GM18873 (cell line): ENCODE results near the gene STX4.

Experiments
- ATAC-seq: cut with Tn5 transposase; IDR thresholded peaks from one replicate; pipeline ENCODE4 v1.9.1; 2021; ENCODE audit warnings: mild to moderate bottlenecking, moderate library complexity, moderate number of reproducible peaks; ENCODE audit not compliant: unreplicated experiment, low FRiP score

The STX4 gene

DNA sequence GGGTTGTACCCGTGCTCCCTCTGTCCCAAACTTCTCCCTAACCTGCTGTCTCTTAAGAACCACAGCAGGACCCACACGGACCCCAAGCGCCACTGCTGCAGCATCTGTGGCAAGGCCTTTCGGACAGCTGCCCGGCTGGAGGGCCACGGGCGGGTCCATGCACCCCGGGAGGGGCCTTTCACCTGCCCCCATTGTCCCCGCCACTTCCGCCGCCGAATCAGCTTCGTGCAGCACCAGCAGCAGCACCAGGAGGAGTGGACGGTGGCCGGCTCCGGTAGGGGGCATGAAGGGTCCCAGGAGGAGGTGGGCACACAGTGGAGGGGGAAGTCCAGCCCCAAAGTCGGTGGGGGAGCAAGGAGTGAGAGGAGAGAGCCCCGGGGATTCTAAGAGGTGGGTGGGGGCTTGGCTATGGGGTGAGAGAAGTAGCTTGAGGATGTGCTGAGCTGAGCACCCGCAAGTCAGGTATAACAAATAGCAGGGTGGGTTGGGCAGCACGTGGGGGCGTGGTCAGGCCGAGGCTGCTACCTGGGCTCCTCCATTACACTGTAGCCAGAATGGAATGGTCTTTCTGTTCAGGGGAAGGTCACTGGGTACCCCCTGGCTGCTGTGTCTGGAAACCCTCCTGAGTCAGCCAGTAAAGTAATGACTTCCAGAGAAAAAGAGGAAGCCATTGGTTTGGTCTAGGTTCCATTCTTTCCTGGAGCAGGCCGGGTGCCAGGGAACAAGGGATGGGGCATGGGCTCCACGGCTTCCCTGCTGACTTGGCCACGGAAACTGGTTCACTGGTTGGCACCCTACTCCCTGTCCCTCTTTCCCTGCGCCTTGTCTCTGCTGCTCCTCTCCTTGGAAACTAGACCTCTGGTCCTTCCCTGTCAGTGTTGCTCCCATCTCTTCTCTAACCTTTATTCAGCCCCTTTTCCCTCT, 48.3 kb downstream of the STX4 start:
- ATAC-seq, result no peak

DNA sequence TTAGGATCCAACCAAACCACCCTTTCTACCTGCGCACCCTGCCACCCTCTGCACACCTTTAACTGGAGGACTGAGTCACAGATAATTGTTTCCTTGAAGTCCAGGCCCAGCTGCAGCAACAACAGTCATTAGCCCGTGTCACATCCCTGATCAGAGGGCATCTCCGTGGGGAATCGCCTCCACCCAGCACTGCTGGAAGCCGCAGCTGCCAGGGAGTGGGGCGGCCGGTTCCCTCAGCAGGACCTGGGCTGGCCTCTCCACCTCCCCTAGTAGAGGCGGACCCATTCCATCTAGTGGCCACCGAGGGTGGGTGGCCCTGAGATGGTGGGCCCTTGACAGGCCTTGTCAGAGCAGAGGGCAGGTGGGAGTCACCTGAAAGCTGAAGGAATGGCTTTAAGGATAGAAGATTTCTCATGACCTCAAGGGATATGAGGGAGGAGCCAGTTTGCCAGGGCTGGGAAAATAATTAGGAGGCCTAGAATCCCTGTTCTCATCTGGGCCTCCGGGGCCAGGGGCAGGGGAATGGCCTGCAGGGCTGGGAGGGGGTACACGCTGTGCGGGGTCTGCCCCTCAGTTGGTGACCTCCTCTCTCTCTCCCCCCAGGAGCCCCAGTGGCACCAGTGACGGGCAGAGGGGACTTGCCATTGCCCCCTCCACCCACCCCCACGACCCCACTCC, 49.1 kb downstream of the STX4 start:
- ATAC-seq, result no peak

DNA sequence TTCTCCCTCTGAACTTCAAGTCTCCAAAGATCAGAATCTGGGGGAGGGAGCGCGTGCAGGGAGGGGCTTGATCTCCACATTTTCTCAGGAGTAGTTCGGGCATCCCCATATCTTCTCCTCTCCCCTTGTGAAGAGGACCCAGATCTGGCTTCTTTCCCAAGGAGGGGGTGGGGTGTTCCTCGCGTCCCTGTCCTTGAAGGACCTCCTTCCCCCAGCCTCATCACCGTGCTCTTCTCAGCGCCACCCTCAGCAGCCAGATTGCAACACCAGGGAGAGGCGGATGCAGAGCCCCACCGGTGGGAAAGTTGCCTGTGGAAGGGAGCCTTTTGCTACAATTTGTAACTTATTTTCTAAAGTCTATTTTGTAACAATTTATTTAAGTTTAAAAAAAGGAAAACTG, 49.7 kb downstream of the STX4 start:
- no peak for ATAC-seq

GRCh38 chr16:31083556-31083955, 50.2 kb downstream of the STX4 start:
- ATAC-seq, result no peak

DNA sequence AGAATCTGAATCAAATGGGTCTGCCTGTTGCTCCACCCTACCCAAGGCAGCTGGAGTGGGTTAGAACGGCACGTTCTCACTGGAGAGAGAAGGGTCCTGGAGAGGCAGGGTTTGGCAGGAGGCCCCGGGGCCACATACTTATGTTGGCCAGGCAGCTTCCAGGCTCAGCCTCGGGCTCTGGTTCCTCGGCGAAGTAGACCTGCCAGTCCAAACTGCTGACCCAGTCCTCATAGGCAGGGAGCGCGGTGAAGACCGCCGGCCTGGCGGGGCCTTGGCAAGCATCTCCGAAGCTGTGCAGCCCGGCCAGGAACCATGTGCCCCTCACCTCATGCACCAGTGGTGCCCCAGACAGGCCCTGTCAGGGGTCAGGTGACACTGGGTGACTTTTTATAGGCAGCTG, 50.6 kb downstream of the STX4 start:
- ATAC-seq, result no peak

GRCh38 chr16:31084584-31085302, 51.4 kb downstream of the STX4 start:
- ATAC-seq, result no peak

DNA sequence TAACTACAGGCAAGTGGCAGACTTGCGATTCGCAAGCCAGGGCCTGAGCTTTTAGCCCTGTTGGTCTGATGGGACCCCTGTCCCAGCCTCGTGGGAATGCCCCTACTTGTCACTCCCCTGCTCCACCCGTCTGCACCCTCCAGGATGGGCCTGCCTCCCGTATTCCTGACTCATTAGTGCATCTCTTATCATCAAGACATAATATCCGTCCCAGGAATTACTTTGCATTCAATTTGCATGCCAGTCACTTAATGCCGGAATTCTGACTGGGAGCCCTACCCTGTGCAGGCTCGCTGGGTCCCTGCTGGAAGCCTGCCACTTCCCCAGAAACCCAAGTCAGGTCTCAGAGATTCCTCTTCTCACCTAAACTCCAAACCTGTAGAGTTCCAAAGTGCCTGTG, 52.1 kb downstream of the STX4 start:
- no peak for ATAC-seq

DNA sequence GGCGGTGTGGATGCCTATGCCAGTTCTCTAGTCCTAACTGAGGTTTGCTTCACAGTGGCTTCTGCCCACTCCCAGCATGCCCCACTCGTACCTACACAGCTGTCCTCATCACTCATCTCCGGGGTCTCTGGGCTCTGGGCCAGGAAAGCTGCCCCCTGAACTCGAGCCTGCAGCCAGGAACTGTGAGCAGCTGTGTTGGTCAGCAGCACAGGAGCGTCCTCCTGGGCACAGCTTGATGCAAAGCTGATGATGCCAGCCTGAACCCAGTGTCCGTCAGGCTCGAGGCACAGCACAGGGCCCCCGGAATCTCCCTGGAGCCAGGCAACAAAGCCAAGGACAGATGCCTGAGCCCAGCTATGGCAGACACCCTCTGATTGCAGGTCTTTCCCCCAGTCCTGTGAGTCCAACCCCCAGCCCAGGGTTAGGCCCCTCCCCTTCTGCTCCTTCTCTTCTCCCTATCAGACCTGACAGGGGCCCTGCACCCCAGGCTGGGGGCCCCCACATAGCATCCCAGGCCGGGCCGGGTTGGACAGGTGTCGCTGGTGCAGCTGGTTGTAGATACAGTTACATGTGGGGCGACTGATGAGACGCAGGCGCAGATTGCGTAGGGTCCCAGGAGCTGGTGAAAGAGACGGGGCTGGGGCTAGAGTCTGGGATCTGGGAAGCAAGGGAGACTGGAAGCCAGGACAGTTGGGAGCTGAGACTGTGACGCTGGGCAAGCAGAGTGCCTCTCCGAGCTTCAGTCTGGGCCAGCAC, 52.7 kb downstream of the STX4 start:
- ATAC-seq, result no peak

DNA sequence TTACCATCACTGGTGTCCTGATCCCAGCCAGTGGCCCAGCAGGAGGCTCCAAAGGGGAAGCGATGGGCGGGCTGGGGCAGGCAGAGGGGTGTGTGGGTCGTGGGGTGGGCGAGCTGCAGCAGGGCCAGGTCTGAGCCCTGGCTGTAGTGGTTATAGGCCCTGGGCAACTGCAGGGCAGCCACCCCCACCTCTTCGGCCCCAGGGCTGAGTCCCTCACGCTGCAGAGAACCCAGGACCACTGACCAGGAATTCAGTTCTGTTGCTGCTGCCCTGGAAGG, 53.2 kb downstream of the STX4 start:
- no peak for ATAC-seq

DNA sequence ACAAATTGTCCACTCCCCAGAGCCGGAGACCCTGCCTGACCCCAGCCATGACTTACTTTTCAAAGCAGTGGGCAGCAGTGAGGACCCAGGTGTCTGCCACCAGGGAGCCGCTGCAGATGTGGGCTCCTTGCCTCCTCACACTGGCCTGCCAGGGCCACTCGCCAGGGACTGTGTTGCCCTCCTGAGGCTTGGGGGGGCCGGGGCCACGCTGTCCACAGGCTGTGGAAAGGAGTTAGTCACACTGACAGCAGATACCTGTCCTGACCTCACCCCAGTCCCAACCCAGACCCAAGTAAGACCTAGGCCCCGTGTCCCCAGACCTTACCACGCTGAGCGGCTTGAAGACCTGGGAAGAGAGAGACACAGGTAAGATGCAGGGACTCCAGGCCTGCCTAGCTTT, 54.1 kb downstream of the STX4 start:
- ATAC-seq, result no peak

DNA sequence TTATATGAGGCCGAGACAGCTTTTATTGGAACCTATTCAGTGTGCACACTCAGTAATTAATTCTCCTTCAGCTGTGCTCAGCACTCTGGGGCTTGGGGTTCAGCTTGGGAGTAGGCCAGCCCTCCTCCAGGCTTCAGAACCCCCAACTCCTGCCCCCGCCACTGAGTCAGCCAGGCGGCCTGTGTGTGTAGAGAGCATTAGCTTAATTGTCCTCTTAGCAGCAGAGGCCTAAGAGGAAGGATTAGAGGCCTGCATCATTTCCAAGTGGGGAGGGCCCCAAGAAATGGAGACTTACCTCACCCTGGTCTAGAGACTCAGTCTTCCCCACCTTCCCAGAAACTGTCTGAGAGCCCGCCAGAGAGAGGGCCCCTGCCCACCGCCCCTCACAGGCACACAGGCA, 54.6 kb downstream of the STX4 start:
- ATAC-seq, result no peak

GRCh38 chr16:31088459-31089183, 55.3 kb downstream of the STX4 start, which contains the start of gene PRSS53:
PRSS53 (minus strand) TSS chr16:31088943; CDS start chr16:31088809, 134 bp downstream.
- no peak for ATAC-seq

DNA sequence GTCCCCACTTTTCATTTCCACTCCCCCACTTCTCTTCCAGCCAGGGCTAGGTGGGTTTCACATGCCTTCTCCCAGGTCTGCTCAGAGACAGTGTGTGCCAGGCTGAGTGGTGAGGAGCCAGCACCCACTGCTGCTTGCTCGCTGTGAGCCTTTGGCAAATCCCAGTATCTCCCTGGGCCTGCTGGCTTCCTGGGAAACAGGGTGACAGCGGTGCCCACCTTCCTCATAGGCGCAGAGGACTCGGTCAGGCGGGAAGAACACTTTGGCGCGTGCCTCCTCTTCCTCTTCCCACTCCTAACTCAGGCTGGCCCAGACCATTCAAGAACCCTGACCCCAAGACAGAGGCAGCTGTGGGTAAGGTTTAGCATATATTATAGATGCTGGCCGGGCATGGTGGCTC, 55.8 kb downstream of the STX4 start:
- no peak for ATAC-seq
